Gastrocnemius medialis (tissue), 4 donors: ENCODE measurements around the gene ACYP1.

Source experiments
- CTCF ChIP-seq, 5 experiments: fragments of 450-650 bp in 3 of 5; fragments of 200-600 bp in 2 of 5; sonication (generic) in 2 of 5; IDR thresholded peaks in 4 of 5; conservative IDR thresholded peaks in 1 of 5; 1 replicate in 4 of 5; 2 replicates in 1 of 5; pipeline ENCODE4 v1.5.1; 2016 to 2019; ENCODE audit warnings: antibody characterized with exemption in 5 of 5, mild to moderate bottlenecking in 3 of 5, moderate library complexity in 3 of 5
- POLR2A ChIP-seq, 2 donors: fragments of 450-650 bp; IDR thresholded peaks; one replicate each; pipeline ENCODE4 v1.6.1; 2017; ENCODE audit warnings: antibody characterized with exemption in 2 of 2, mild to moderate bottlenecking in 2 of 2, moderate library complexity in 2 of 2

GRCh38 chr14:75069811-75070145 lies 6.0 kb upstream of the ACYP1 start:
- no peak for TF ChIP-seq POLR2A (IDR thresholded peaks at IDR 0.05)
- TF ChIP-seq CTCF (IDR thresholded peaks at IDR 0.05 in 4 of 5, conservative IDR thresholded peaks at IDR 0.05 in 1 of 5) = no peak
